Endothelial cell of umbilical vein (primary cell): ENCODE data around the gene CMTM2. TPM values are rescaled to one million over a fixed set of nuclear protein-coding genes. Genes with fewer than 3 reads are reported as not detected.

Experiments used
- BruUV-seq: library from RNA; stranded (reverse); fragments of 400-500 nt; replicated peaks from 2 replicates; lab custom pipeline; 2021; lab: Mats Ljungman, UMichigan
- CTCF ChIA-PET: fragments of 300-600, 350-600 bp; sonication (Branson Sonifier 250); formaldehyde crosslinking; loops from one replicate; lab custom pipeline; 2021; ENCODE audit warnings: antibody characterized with exemption, inconsistent platforms; lab: Charles Lee
- POLR2A ChIA-PET: fragments of 300-600, 350-600 bp; sonication (Branson Sonifier 250); formaldehyde crosslinking; loops from one replicate; lab custom pipeline; 2021; ENCODE audit warnings: antibody characterized with exemption, inconsistent platforms; lab: Charles Lee
- DNase-seq: peaks from one replicate; pipeline ENCODE4 v3.0.0-alpha.2; 2011; ENCODE audit warnings: low read depth, low spot score
- FAIRE-seq: peaks from 2 replicates; lab custom pipeline; 2011; peaks lifted over from hg19 to GRCh38; lab: Jason Lieb, UNC
- H2AFZ ChIP-seq: 2 replicates; pipeline ENCODE4 v1.6.0; 2012; ENCODE audit warnings: low read depth, low read length, control low read depth, inconsistent platforms
- H3K27ac ChIP-seq: 2 replicates; pipeline ENCODE4 v1.5.1; 2011; ENCODE audit warnings: low read depth, mild to moderate bottlenecking, control low read depth, low read length, moderate library complexity; ENCODE audit not compliant: insufficient read depth
- H3K27me3 ChIP-seq, 2 experiments: 2 replicates each; pipeline versions ENCODE4 v1.6.0 to v1.6.1; 2011; ENCODE audit warnings: low read length in 2 of 2, mixed read lengths in 1 of 2; ENCODE audit not compliant: control insufficient read depth in 2 of 2, insufficient read depth in 2 of 2
- H3K36me3 ChIP-seq, 2 experiments: 2 replicates in 1 of 2; 3 replicates in 1 of 2; pipeline ENCODE4 v1.5.1; 2011; ENCODE audit warnings: low read length in 2 of 2, mild to moderate bottlenecking in 1 of 2, moderate library complexity in 1 of 2; ENCODE audit not compliant: control insufficient read depth in 2 of 2, insufficient read depth in 2 of 2; ENCODE audit errors: extremely low read depth in 1 of 2
- H3K4me1 ChIP-seq: 3 replicates; pipeline ENCODE4 v1.5.1; 2011; ENCODE audit warnings: mild to moderate bottlenecking, low read length; ENCODE audit not compliant: control insufficient read depth, insufficient read depth; ENCODE audit errors: extremely low read depth
- H3K4me2 ChIP-seq: 2 replicates; pipeline ENCODE4 v1.6.1; 2011; ENCODE audit warnings: low read length, control low read depth, mixed read lengths; ENCODE audit not compliant: insufficient read depth
- H3K4me3 ChIP-seq, 3 experiments: fragments of 200-600 bp in 1 of 3; sonication (generic), shearing (Covaris generic) in 1 of 3; replicated peaks in 1 of 3; 2 replicates each; pipeline ENCODE4 v1.5.1; 2011 to 2016; ENCODE audit warnings: control low read depth in 3 of 3, low read length in 3 of 3, mild to moderate bottlenecking in 2 of 3, inconsistent platforms in 1 of 3, low read depth in 1 of 3, moderate library complexity in 1 of 3; ENCODE audit not compliant: insufficient read depth in 1 of 3
- H3K79me2 ChIP-seq: 2 replicates; pipeline ENCODE4 v1.6.0; 2012; ENCODE audit warnings: low read length, inconsistent platforms; ENCODE audit not compliant: control insufficient read depth, insufficient read depth
- H3K9ac ChIP-seq: replicated peaks from 2 replicates; pipeline ENCODE3; 2011; ENCODE audit warnings: low read length, control low read depth; ENCODE audit not compliant: insufficient read depth; ENCODE audit errors: extremely low read depth
- H3K9me1 ChIP-seq: replicated peaks from 3 replicates; pipeline ENCODE4 v1.6.0; 2011; ENCODE audit warnings: mild to moderate bottlenecking, low read length; ENCODE audit not compliant: control insufficient read depth, insufficient read depth; ENCODE audit errors: extremely low read depth
- H3K9me3 ChIP-seq: replicated peaks from 2 replicates; pipeline ENCODE4 v1.5.1; 2012; ENCODE audit warnings: low read length, inconsistent platforms; ENCODE audit not compliant: control insufficient read depth, insufficient read depth
- H4K20me1 ChIP-seq: replicated peaks from 2 replicates; pipeline ENCODE3; 2011; ENCODE audit warnings: mild to moderate bottlenecking, low read length; ENCODE audit not compliant: control insufficient read depth, insufficient read depth; ENCODE audit errors: extremely low read depth
- EZH2 ChIP-seq: IDR thresholded peaks from 2 replicates; pipeline ENCODE4 v1.6.1; 2012; ENCODE audit warnings: borderline replicate concordance, low read depth, mild to moderate bottlenecking, moderate library complexity, low read length, inconsistent platforms; ENCODE audit not compliant: severe bottlenecking
- FOS ChIP-seq: IDR thresholded peaks from 2 replicates; pipeline ENCODE4 v1.6.1; 2011; ENCODE audit warnings: mild to moderate bottlenecking, low read length, moderate library complexity, borderline replicate concordance; ENCODE audit not compliant: insufficient read depth
- GATA2 ChIP-seq: IDR thresholded peaks from 2 replicates; pipeline ENCODE4 v1.7.0; 2011; ENCODE audit warnings: low read depth, mild to moderate bottlenecking, moderate library complexity, mixed read lengths, low read length; ENCODE audit not compliant: insufficient read length, insufficient read depth
- JUN ChIP-seq: IDR thresholded peaks from 2 replicates; pipeline ENCODE4 v1.6.1; 2011; ENCODE audit warnings: borderline replicate concordance, low read depth; ENCODE audit not compliant: insufficient read length, insufficient read depth
- MYC ChIP-seq: IDR thresholded peaks from one replicate; pipeline ENCODE4 v1.6.1; 2011; ENCODE audit warnings: mild to moderate bottlenecking, low read depth, low read length
- POLR2A ChIP-seq: IDR thresholded peaks from 2 replicates; pipeline ENCODE4 v1.6.1; 2012; ENCODE audit warnings: low read depth, mild to moderate bottlenecking, control low read depth, low read length
- POLR2AphosphoS5 ChIP-seq: IDR thresholded peaks from 2 replicates; pipeline ENCODE4 v1.6.1; 2012; ENCODE audit warnings: low read depth, mild to moderate bottlenecking, control low read depth, low read length, moderate library complexity; ENCODE audit not compliant: insufficient read depth
- dilution Hi-C: fragments of 300-500 bp; cut with MboI; formaldehyde crosslinking; loops from one replicate; pipeline ENCODE4 v1.15.0; 2019; ENCODE audit warnings: low sequenced_read_pairs; ENCODE audit not compliant: extremely low pct_ligation_motif_present
- intact Hi-C: fragments of 100-400 bp; cut with micrococcal nuclease; formaldehyde crosslinking; loops from one replicate; pipeline ENCODE4 v1.10.0; 2022
- polyA plus RNA-seq, 4 experiments: library from polyadenylated mRNA; depleted of rRNA in 3 of 4; stranded (reverse) in 3 of 4; unstranded in 1 of 4; fragments of >200 nt; gene quantifications; 2 replicates each; pipeline versions ENCODE4 v1.2.1 to v1.2.3, GENCODE V29; 2011 to 2012; ENCODE audit warnings: missing spikeins in 1 of 4
- total RNA-seq: library from RNA; stranded (reverse); gene quantifications from 2 replicates; pipeline ENCODE4 v1.2.3, GENCODE V29; 2021
- TF ChIP-seq, protein P1 (sequence below), 2 donors: IDR thresholded peaks; 1 replicate in 1 of 2; 2 replicates in 1 of 2; pipeline ENCODE4 v1.5.1; 2011; ENCODE audit warnings: low read length in 2 of 2, mild to moderate bottlenecking in 2 of 2, moderate library complexity in 2 of 2, control low read depth in 1 of 2, inconsistent platforms in 1 of 2, low read depth in 1 of 2; ENCODE audit not compliant: insufficient read depth in 1 of 2; ENCODE audit errors: extremely low read depth in 1 of 2
- TF ChIP-seq, protein P2 (sequence below): IDR thresholded peaks from 2 replicates; pipeline ENCODE4 v1.6.1; 2011; ENCODE audit not compliant: insufficient read depth, insufficient read length

Gene CMTM2
- total and polyA plus RNA-seq, 2 donors (not counting 3 experiments of a cell fraction or from before 2014, with no cell fraction given): not detected

DNA sequence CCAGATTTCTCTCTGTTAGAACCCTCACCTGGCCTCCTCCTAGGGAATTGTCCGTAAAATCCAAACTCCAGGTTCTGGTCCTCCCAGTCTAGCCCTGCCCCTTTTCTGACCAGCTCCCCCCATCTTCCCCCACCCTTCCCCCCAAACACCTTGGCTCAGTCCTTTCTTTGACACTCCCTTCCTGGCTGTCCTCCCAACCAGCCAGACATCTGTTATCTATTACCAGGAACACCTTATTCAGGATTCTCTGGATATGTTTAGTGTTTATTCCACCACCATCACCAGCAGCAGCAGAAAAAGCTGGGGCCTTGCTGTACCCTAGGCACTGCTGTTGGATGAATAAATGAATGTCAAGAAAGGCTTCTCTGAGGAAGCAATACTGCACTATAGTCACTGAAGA is 21.2 kb downstream of the CMTM2 start:
- no peak for FAIRE-seq
- intact Hi-C loops: no loop called here

More for the DNA sequence above, 21.2 kb downstream of the CMTM2 start:
- H3K9me1 ChIP-seq: no peaks in the 10 kb centered on the region
- H4K20me1 ChIP-seq: no peaks in the 10 kb centered on the region
- H3K4me2 ChIP-seq: no peak overlapping the region
- H3K9me3 ChIP-seq: no peaks in the 10 kb centered on the region
- no peak overlapping the region for H3K4me3 ChIP-seq
- H3K27me3 ChIP-seq: peaks cover 0 to 9% of the 10 kb centered on the region in 2 experiments
- no peak for DNase-seq
- peaks cover 4% of the 10 kb centered on the region for H3K79me2 ChIP-seq
- no TSS peak for BruUV-seq
- dilution Hi-C loops: no loop called here
- ChIA-PET CTCF (interaction anchor here (1.4 to 1.8 kb wide), 2 partner anchors 85 to 273 kb away, joined by 3 to 4 read pairs; no protein-coding TSS in a partner anchor), POLR2A (no interaction called here)
- no peaks in the 10 kb centered on the region for H3K36me3 ChIP-seq
- peaks cover 5% of the 10 kb centered on the region for H3K4me1 ChIP-seq
- H3K27ac ChIP-seq: no peak overlapping the region
- no peak overlapping the region for H3K9ac ChIP-seq
- no peak overlapping the region for H2AFZ ChIP-seq
- TF ChIP-seq, protein P1, sequence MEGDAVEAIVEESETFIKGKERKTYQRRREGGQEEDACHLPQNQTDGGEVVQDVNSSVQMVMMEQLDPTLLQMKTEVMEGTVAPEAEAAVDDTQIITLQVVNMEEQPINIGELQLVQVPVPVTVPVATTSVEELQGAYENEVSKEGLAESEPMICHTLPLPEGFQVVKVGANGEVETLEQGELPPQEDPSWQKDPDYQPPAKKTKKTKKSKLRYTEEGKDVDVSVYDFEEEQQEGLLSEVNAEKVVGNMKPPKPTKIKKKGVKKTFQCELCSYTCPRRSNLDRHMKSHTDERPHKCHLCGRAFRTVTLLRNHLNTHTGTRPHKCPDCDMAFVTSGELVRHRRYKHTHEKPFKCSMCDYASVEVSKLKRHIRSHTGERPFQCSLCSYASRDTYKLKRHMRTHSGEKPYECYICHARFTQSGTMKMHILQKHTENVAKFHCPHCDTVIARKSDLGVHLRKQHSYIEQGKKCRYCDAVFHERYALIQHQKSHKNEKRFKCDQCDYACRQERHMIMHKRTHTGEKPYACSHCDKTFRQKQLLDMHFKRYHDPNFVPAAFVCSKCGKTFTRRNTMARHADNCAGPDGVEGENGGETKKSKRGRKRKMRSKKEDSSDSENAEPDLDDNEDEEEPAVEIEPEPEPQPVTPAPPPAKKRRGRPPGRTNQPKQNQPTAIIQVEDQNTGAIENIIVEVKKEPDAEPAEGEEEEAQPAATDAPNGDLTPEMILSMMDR (IDR thresholded peaks at IDR 0.05; ENCODE audit: extremely low read depth in 1 of 2, insufficient read depth in 1 of 2, low read depth in 1 of 2, low read length in 2 of 2): no peak
- no peak for TF ChIP-seq EZH2
- TF ChIP-seq JUN: no peak
- TF ChIP-seq POLR2A: no peak
- TF ChIP-seq FOS: no peak
- TF ChIP-seq MYC: no peak
- TF ChIP-seq POLR2AphosphoS5: no peak
- no peak for TF ChIP-seq GATA2
- TF ChIP-seq, protein P2, sequence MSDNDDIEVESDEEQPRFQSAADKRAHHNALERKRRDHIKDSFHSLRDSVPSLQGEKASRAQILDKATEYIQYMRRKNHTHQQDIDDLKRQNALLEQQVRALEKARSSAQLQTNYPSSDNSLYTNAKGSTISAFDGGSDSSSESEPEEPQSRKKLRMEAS: no peak
